H1 (cell line): ENCODE data around the gene SPSB1. TPM values are rescaled to one million over a fixed set of nuclear protein-coding genes. Genes with fewer than 3 reads are reported as not detected.

Source experiments
- CEBPB ChIP-seq: IDR thresholded peaks from 2 replicates; pipeline ENCODE4 v1.6.1; 2012; ENCODE audit warnings: low read depth, low read length
- CHD2 ChIP-seq: IDR thresholded peaks from 2 replicates; pipeline ENCODE4 v1.6.1; 2012; ENCODE audit warnings: low read length, improper control_type of control experiment
- EP300 ChIP-seq, 2 experiments: IDR thresholded peaks; 1 replicate in 1 of 2; 2 replicates in 1 of 2; pipeline ENCODE4 v1.6.1; 2011 to 2012; ENCODE audit warnings: low read depth in 2 of 2, low read length in 2 of 2, mild to moderate bottlenecking in 2 of 2, borderline replicate concordance in 1 of 2, inconsistent platforms in 1 of 2, moderate library complexity in 1 of 2
- GTF2F1 ChIP-seq: IDR thresholded peaks from 2 replicates; pipeline ENCODE4 v1.6.1; 2012; ENCODE audit warnings: low read depth, low read length, improper control_type of control experiment, borderline replicate concordance
- polyA plus RNA-seq, 7 experiments: library from polyadenylated mRNA; depleted of rRNA in 3 of 7; stranded (reverse) in 5 of 7; unstranded in 2 of 7; fragments of >200 nt in 5 of 7; fragments of 200-250 nt in 2 of 7; gene quantifications; 1 replicate in 5 of 7; 2 replicates in 1 of 7; 4 replicates in 1 of 7; pipeline versions ENCODE4 v1.2.1 to v1.2.3, GENCODE V29; 2011 to 2013; ENCODE audit warnings: missing spikeins in 2 of 7, mixed read lengths in 2 of 7
- total RNA-seq: library from RNA; stranded (reverse); fragmentation: NEBNext Ultra II Directional; extraction: Animal tissue kit (Norgen Biotek cat#: 25700); gene quantifications from 2 replicates; pipeline ENCODE4 v1.2.1, GENCODE V29; 2021

Gene SPSB1
- total and polyA plus RNA-seq, 2 of the 8 experiments (the other 6 are each of a cell fraction or from before 2014, with no cell fraction given), result 5.3 to 6.4 TPM

- no peak for TF ChIP-seq CEBPB
- TF ChIP-seq EP300 (IDR thresholded peaks at IDR 0.05; ENCODE audit: borderline replicate concordance in 1 of 2, low read depth in 2 of 2, low read length in 2 of 2), result no peak
- no peak for TF ChIP-seq GTF2F1
- TF ChIP-seq CHD2, result no peak
Measured at GRCh38 chr1:9275161-9275560, 17.5 kb upstream of the SPSB1 start (continued).
